Panc1 (cell line): ENCODE data around the gene GSTM5. TPM values are rescaled to one million over a fixed set of nuclear protein-coding genes. Genes with fewer than 3 reads are reported as not detected.
"Not testable (repeated sequence)": the region's sequence is repeated elsewhere in the genome, so short reads cannot be mapped to it uniquely, and the experiment has no call there.

Experiments used
- ATAC-seq: fragments of 200-7000 bp; cut with Tn5 transposase; 2 replicates; pipeline ENCODE4 v1.9.1; 2020; ENCODE audit warnings: mild to moderate bottlenecking, moderate library complexity
- BruUV-seq: library from RNA; stranded (reverse); fragments of 400-500 nt; replicated peaks from 2 replicates; lab custom pipeline; 2021; lab: Mats Ljungman, UMichigan
- CTCF ChIA-PET: fragments of 300-600 bp; sonication (Branson Sonifier 250); formaldehyde crosslinking; loops from one replicate; lab custom pipeline; 2022; ENCODE audit warnings: antibody characterized with exemption; lab: Charles Lee
- POLR2A ChIA-PET: fragments of 300-600 bp; sonication (Branson Sonifier 250); formaldehyde crosslinking; loops from one replicate; lab custom pipeline; 2022; ENCODE audit warnings: antibody characterized with exemption; lab: Charles Lee
- DNase-seq: peaks from one replicate; pipeline ENCODE4 v3.0.0-alpha.2; 2010; ENCODE audit warnings: low read depth, low spot score
- H3K27ac ChIP-seq: 2 replicates; pipeline ENCODE4 v1.5.1; 2011; ENCODE audit warnings: mild to moderate bottlenecking, low read length, inconsistent platforms
- H3K27me3 ChIP-seq: fragments of 200-500 bp; sonication (Bioruptor generic); 2 replicates; pipeline ENCODE4 v1.6.0; 2014; ENCODE audit warnings: low read length, inconsistent platforms; ENCODE audit not compliant: control insufficient read depth, insufficient read depth
- H3K36me3 ChIP-seq: fragments of 200-500 bp; sonication (Bioruptor generic); 2 replicates; pipeline ENCODE4 v1.5.1; 2014; ENCODE audit warnings: inconsistent platforms, mild to moderate bottlenecking, low read length, moderate library complexity; ENCODE audit not compliant: control insufficient read depth, insufficient read depth
- H3K4me1 ChIP-seq: 2 replicates; pipeline ENCODE4 v1.5.1; 2011; ENCODE audit warnings: inconsistent platforms, mild to moderate bottlenecking, low read length, moderate library complexity; ENCODE audit not compliant: control insufficient read depth, insufficient read depth
- H3K4me3 ChIP-seq, 2 experiments: 2 replicates each; pipeline ENCODE4 v1.5.1; 2011 to 2012; ENCODE audit warnings: low read depth in 2 of 2, low read length in 2 of 2, mild to moderate bottlenecking in 2 of 2, inconsistent platforms in 1 of 2, moderate library complexity in 1 of 2
- H3K9me3 ChIP-seq: fragments of 200-500 bp; sonication (Bioruptor generic); 2 replicates; pipeline ENCODE4 v1.5.1; 2014; ENCODE audit warnings: low read depth, mild to moderate bottlenecking, inconsistent platforms, low read length, moderate library complexity; ENCODE audit not compliant: control insufficient read depth, insufficient read depth
- POLR2AphosphoS5 ChIP-seq: IDR thresholded peaks from 2 replicates; pipeline ENCODE4 v1.6.1; 2012; ENCODE audit warnings: mild to moderate bottlenecking, low read depth, low read length, moderate library complexity
- SIN3A ChIP-seq: IDR thresholded peaks from 2 replicates; pipeline ENCODE4 v1.6.1; 2012; ENCODE audit warnings: low read depth, mild to moderate bottlenecking, low read length, moderate library complexity, borderline replicate concordance; ENCODE audit not compliant: insufficient read depth
- TCF7L2 ChIP-seq: IDR thresholded peaks from 2 replicates; pipeline ENCODE4 v1.6.1; 2011; ENCODE audit warnings: mild to moderate bottlenecking, low read depth, low read length, inconsistent platforms
- in situ Hi-C: cut with HindIII; loops from 2 replicates; pipeline ENCODE4 v1.10.0; 2016; ENCODE audit warnings: low sequenced_read_pairs, low pct_unique_long_range_greater_than_20kb
- intact Hi-C: fragments of 100-400 bp; cut with micrococcal nuclease; formaldehyde crosslinking; loops from one replicate; pipeline ENCODE4 v1.10.0; 2022; ENCODE audit not compliant: unreplicated experiment
- total RNA-seq: library from RNA; stranded (reverse); gene quantifications from one replicate; pipeline ENCODE4 v1.2.1, GENCODE V29; 2021; ENCODE audit not compliant: unreplicated experiment
- TF ChIP-seq, protein P1 (sequence below), 2 experiments: IDR thresholded peaks; 2 replicates each; pipeline ENCODE4 v1.6.1; 2011 to 2012; ENCODE audit warnings: low read depth in 2 of 2, control low read depth in 1 of 2, low read length in 1 of 2, mild to moderate bottlenecking in 1 of 2, moderate library complexity in 1 of 2; ENCODE audit not compliant: insufficient read depth in 1 of 2
- TF ChIP-seq, protein P2 (sequence below): fragments of 450-650 bp; IDR thresholded peaks from 2 replicates; pipeline ENCODE4 v1.5.1; 2017; ENCODE audit warnings: mild to moderate bottlenecking

The GSTM5 gene
- total RNA-seq, 1 experiment from 2014 or later = not detected

DNA sequence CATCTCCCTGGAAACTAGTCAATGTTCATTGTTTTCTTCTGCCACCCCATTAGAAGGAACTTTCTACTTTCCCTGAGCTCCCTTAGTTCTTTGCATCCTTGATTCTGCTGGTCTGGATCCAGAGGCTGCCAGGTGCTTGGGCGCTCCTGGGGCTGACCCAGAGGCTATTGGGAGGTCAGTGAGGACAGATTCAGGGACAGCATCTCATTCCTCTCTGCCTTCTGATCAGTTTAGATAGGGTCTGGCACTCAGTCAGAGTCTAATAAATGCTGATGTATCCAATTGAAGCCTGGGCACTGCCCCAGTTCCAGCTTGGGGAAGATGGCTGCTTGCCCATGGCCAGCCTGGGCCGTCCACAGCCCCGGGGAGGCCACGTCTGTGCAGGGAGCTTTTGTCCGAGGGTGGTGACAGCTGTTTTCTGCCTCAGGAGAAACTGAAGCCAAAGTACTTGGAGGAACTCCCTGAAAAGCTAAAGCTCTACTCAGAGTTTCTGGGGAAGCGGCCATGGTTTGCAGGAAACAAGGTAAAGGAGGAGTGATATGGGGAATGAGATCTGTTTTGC is 22.1 kb upstream of the GSTM5 start:
- POLR2A ChIA-PET = no interaction called here
- intact Hi-C loops = no loop called here
- DNase-seq (no peak), ATAC-seq (no peak)
- no peaks in the 10 kb centered on the region for H3K36me3 ChIP-seq
- no peak overlapping the region for H3K27ac ChIP-seq
- TF ChIP-seq, protein P1, sequence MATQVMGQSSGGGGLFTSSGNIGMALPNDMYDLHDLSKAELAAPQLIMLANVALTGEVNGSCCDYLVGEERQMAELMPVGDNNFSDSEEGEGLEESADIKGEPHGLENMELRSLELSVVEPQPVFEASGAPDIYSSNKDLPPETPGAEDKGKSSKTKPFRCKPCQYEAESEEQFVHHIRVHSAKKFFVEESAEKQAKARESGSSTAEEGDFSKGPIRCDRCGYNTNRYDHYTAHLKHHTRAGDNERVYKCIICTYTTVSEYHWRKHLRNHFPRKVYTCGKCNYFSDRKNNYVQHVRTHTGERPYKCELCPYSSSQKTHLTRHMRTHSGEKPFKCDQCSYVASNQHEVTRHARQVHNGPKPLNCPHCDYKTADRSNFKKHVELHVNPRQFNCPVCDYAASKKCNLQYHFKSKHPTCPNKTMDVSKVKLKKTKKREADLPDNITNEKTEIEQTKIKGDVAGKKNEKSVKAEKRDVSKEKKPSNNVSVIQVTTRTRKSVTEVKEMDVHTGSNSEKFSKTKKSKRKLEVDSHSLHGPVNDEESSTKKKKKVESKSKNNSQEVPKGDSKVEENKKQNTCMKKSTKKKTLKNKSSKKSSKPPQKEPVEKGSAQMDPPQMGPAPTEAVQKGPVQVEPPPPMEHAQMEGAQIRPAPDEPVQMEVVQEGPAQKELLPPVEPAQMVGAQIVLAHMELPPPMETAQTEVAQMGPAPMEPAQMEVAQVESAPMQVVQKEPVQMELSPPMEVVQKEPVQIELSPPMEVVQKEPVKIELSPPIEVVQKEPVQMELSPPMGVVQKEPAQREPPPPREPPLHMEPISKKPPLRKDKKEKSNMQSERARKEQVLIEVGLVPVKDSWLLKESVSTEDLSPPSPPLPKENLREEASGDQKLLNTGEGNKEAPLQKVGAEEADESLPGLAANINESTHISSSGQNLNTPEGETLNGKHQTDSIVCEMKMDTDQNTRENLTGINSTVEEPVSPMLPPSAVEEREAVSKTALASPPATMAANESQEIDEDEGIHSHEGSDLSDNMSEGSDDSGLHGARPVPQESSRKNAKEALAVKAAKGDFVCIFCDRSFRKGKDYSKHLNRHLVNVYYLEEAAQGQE (IDR thresholded peaks at IDR 0.05; ENCODE audit: insufficient read depth in 1 of 2, low read depth in 2 of 2, low read length in 1 of 2) = no peak
- TF ChIP-seq POLR2AphosphoS5 (no peak), SIN3A (no peak), TCF7L2 (no peak)
- TF ChIP-seq, protein P2, sequence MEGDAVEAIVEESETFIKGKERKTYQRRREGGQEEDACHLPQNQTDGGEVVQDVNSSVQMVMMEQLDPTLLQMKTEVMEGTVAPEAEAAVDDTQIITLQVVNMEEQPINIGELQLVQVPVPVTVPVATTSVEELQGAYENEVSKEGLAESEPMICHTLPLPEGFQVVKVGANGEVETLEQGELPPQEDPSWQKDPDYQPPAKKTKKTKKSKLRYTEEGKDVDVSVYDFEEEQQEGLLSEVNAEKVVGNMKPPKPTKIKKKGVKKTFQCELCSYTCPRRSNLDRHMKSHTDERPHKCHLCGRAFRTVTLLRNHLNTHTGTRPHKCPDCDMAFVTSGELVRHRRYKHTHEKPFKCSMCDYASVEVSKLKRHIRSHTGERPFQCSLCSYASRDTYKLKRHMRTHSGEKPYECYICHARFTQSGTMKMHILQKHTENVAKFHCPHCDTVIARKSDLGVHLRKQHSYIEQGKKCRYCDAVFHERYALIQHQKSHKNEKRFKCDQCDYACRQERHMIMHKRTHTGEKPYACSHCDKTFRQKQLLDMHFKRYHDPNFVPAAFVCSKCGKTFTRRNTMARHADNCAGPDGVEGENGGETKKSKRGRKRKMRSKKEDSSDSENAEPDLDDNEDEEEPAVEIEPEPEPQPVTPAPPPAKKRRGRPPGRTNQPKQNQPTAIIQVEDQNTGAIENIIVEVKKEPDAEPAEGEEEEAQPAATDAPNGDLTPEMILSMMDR = no peak
- in situ Hi-C loops = no loop called here
- CTCF ChIA-PET = no interaction called here
- no peak overlapping the region for H3K4me3 ChIP-seq
- H3K27me3 ChIP-seq = no peaks in the 10 kb centered on the region
- H3K4me1 ChIP-seq = no peaks in the 10 kb centered on the region
- BruUV-seq = no TSS peak
- H3K9me3 ChIP-seq = no peaks in the 10 kb centered on the region

DNA sequence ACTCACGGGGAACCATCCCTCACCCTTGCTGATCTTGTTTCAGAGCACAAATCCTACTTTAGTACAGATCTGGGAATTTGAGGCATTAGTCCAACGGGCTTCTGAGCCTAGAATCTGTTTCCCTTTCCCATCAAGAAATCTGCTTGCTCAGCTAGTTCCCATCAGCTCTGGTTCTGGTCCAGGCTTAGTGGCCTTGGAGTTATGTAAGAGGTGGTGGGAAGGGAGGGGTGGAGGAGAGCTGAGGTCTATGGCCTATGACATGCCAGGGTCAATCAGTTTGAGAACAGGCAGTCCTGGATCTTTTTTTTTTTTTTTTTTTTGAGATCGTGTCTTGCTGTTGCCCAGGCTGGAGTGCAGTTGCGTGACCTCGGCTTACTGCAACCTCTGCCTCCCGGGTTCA is 20.3 kb upstream of the GSTM5 start:
- POLR2A ChIA-PET = no interaction called here
- no peaks in the 10 kb centered on the region for H3K9me3 ChIP-seq
- TF ChIP-seq, protein P2 = no peak
- no peak for TF ChIP-seq TCF7L2
- CTCF ChIA-PET = no interaction called here
- H3K36me3 ChIP-seq = no peaks in the 10 kb centered on the region
- in situ Hi-C loops = no loop called here
- no peaks in the 10 kb centered on the region for H3K4me1 ChIP-seq
- DNase-seq = no peak
- no peak overlapping the region for H3K27ac ChIP-seq
- no TSS peak for BruUV-seq
- H3K4me3 ChIP-seq = no peak overlapping the region
- no peaks in the 10 kb centered on the region for H3K27me3 ChIP-seq
- ATAC-seq = no peak
- intact Hi-C loops = no loop called here

DNA sequence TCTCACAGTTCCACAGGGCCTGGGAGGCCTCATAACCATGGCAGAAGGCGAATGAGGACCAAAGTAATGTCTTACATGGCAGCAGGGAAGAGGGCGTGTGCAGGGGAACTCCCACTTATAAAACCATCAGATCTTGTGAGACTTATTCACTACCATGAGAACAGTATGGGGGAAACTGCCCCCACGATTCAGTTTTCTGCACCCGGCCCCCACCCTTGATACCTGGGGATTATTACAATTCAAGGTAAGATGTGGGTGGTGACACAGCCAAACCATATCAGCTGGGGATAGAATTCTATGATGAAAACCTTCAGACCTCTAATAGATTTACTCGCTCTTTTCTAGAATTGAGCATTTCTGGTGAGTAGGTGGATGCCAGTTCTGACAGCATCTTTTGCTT is 17.7 kb upstream of the GSTM5 start:
- H3K36me3 ChIP-seq, DNase-seq, H3K4me1 ChIP-seq, H3K4me3 ChIP-seq, H3K27me3 ChIP-seq, BruUV-seq, ATAC-seq, in situ Hi-C loops, POLR2A ChIA-PET, H3K9me3 ChIP-seq, intact Hi-C loops, CTCF ChIA-PET, H3K27ac ChIP-seq: not testable (repeated sequence)

DNA sequence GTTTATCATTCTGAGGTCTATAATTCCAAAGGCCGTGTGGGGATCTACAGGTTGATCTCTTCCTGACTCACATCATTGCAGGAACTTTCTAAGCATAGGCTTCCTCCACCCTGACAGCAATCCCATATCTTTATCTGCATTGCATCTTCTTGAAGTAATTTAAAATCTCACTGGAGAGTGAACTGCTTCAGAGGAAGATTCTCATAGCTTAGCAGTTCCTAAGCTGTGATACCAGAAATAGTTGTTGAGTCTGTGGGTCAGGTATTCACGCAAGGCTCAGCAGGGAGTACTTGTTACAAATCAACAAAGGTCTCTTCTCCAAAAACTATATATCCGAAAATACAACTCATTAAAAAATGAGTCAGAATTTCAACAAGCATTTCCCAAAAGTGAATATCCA is 16.9 kb upstream of the GSTM5 start:
- H3K27me3 ChIP-seq, H3K36me3 ChIP-seq, DNase-seq, POLR2A ChIA-PET, BruUV-seq, H3K27ac ChIP-seq, CTCF ChIA-PET, H3K4me1 ChIP-seq, H3K9me3 ChIP-seq, intact Hi-C loops, ATAC-seq, in situ Hi-C loops, H3K4me3 ChIP-seq: not testable (repeated sequence)
